B cell (primary cell): Measurements from ENCODE around the gene C1orf174.

ENCODE experiments used
- CTCF ChIP-seq: fragments of 200-600 bp; IDR thresholded peaks from one replicate; pipeline ENCODE4 v1.8.0; 2022; ENCODE audit warnings: antibody characterized with exemption, mild to moderate bottlenecking
- EZH2 ChIP-seq: IDR thresholded peaks from 2 replicates; pipeline ENCODE4 v1.6.1; 2012; ENCODE audit warnings: borderline replicate concordance, low read depth, mild to moderate bottlenecking, moderate library complexity, low read length; ENCODE audit not compliant: insufficient read depth, poor library complexity, severe bottlenecking

DNA sequence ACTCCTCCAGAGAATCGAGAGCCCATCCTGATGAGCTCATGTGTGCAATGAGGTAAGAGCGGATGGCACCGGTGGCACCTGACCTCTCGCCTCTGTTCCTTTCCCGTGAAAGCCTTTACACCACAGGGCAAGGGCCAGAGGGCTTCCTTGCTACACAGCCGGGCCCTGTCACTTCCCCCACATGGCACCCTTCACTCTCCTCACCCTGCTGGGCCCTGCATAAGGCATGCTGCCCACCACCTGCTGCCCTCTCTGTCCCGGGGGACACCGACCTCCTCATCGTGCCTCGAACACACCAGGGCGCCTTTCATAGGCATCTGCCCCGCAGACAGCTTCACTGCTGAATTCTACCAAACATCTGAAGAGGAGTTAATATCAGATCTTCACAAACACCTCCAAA lies 45.1 kb upstream of the C1orf174 start:
- TF ChIP-seq CTCF, result no peak
- no peak for TF ChIP-seq EZH2
